ENCODE results near the gene PSMC1.

- TF ChIP-seq CTCF (IDR thresholded peaks at IDR 0.05) (no peak), POLR2AphosphoS5 (IDR thresholded peaks at IDR 0.05) (no peak), POLR2A (IDR thresholded peaks at IDR 0.05) (no peak)
Observed at GRCh38 chr14:90321891-90322290, 65.5 kb downstream of the PSMC1 start.
